Neural progenitor cell (in vitro differentiated cells): ENCODE data around the gene FYN. TPM values are rescaled to one million over a fixed set of nuclear protein-coding genes. Genes with fewer than 3 reads are reported as not detected.

Source experiments
- DNase-seq: peaks from one replicate; pipeline ENCODE4 v3.0.0-alpha.2; 2016; ENCODE audit warnings: low spot score
- H2AFZ ChIP-seq: fragments of 200-600 bp; sonication (generic); replicated peaks from 2 replicates; pipeline ENCODE4 v1.6.1; 2016; ENCODE audit warnings: antibody characterized with exemption
- H3F3A ChIP-seq: fragments of 200-600 bp; sonication (generic); 2 replicates; pipeline ENCODE4 v1.6.1; 2016; ENCODE audit warnings: antibody characterized with exemption, low read depth
- H3K27ac ChIP-seq: fragments of 200-600 bp; sonication (generic); 2 replicates; pipeline ENCODE4 v1.5.1; 2016; ENCODE audit warnings: mild to moderate bottlenecking
- H3K27me3 ChIP-seq: fragments of 200-600 bp; sonication (generic); 2 replicates; pipeline ENCODE4 v1.6.1; 2016; ENCODE audit warnings: mild to moderate bottlenecking, moderate library complexity
- H3K36me3 ChIP-seq: fragments of 200-600 bp; sonication (generic); 2 replicates; pipeline ENCODE4 v1.5.1; 2016
- H3K4me1 ChIP-seq: fragments of 200-600 bp; sonication (generic); 2 replicates; pipeline ENCODE4 v1.6.1; 2016; ENCODE audit warnings: mixed run types
- H3K4me2 ChIP-seq: fragments of 200-600 bp; sonication (generic); 2 replicates; pipeline ENCODE4 v1.6.1; 2016
- H3K4me3 ChIP-seq: fragments of 200-600 bp; sonication (generic); 2 replicates; pipeline ENCODE4 v1.5.1; 2016
- H3K79me2 ChIP-seq: fragments of 200-600 bp; sonication (generic); 2 replicates; pipeline ENCODE4 v1.6.1; 2016; ENCODE audit warnings: low read depth
- H3K9ac ChIP-seq: fragments of 200-600 bp; sonication (generic); 2 replicates; pipeline ENCODE4 v1.6.1; 2016
- H3K9me3 ChIP-seq: fragments of 200-600 bp; sonication (generic); 2 replicates; pipeline ENCODE4 v1.5.1; 2016; ENCODE audit warnings: low read depth
- H4K20me1 ChIP-seq: fragments of 200-600 bp; sonication (generic); 2 replicates; pipeline ENCODE4 v1.6.1; 2016; ENCODE audit warnings: low read depth
- H3K27ac Mint-ChIP-seq: 3 replicates; pipeline ENCODE4 v1.8.0; 2021; ENCODE audit warnings: mixed read lengths
- H3K27me3 Mint-ChIP-seq: 2 replicates; pipeline ENCODE4 v1.8.0; 2022; ENCODE audit warnings: low read depth, mild to moderate bottlenecking, inconsistent platforms, moderate library complexity, mixed read lengths; ENCODE audit not compliant: insufficient read depth
- H3K36me3 Mint-ChIP-seq: 3 replicates; pipeline ENCODE4 v1.8.0; 2021; ENCODE audit warnings: mixed read lengths
- H3K4me1 Mint-ChIP-seq: 3 replicates; pipeline ENCODE4 v1.8.0; 2021; ENCODE audit warnings: mixed read lengths
- H3K4me3 Mint-ChIP-seq: 3 replicates; pipeline ENCODE4 v1.8.0; 2021; ENCODE audit warnings: mild to moderate bottlenecking, moderate library complexity, mixed read lengths
- H3K9me3 Mint-ChIP-seq: 3 replicates; pipeline ENCODE4 v1.8.0; 2020; ENCODE audit warnings: mixed read lengths
- EZH2 ChIP-seq: fragments of 200-600 bp; sonication (generic); IDR thresholded peaks from 2 replicates; pipeline ENCODE4 v1.6.1; 2017; ENCODE audit warnings: antibody characterized with exemption, mild to moderate bottlenecking, moderate library complexity
- EZH2phosphoT487 ChIP-seq: fragments of 200-600 bp; sonication (generic); IDR thresholded peaks from 2 replicates; pipeline ENCODE4 v1.6.1; 2017; ENCODE audit warnings: antibody characterized with exemption
- total RNA-seq: library from RNA; depleted of rRNA; stranded (reverse); fragments of >200 nt; gene quantifications from 2 replicates; pipeline ENCODE4 v1.2.3, GENCODE V29; 2015; ENCODE audit warnings: low replicate concordance
- TF ChIP-seq, protein P1 (sequence below): fragments of 200-600 bp; sonication (generic); IDR thresholded peaks from 2 replicates; pipeline ENCODE4 v1.5.1; 2017; ENCODE audit warnings: antibody characterized with exemption, mild to moderate bottlenecking

The FYN gene
- total RNA-seq, 1 donor from 2014 or later, result 167 TPM

DNA sequence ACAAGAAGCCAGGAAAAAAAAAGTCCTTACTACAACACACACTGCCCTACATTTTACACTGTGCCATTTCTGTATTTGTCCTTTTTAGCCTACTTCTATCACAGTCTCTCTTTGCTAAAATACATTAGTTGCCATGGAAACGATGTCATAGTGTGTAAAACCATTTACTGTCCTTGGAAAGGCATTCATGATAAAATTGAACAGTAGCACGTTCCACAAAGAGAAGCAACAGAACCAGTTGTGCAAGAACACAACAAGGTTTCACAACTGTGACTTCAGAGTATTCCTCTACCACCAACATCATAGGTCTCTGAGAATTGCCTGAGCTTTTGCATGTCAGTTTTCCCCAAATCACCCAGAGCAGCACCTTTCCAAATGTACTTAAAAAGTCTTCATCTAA is 20.5 kb downstream of the FYN start:
- no peak for DNase-seq
- H3K79me2 ChIP-seq, result peaks cover 100% of the 10 kb centered on the region
- H3K27ac ChIP-seq, result no peak overlapping the region
- H3K36me3 ChIP-seq, result no peaks in the 10 kb centered on the region
- H3K27me3 ChIP-seq, result no peaks in the 10 kb centered on the region
- no peak overlapping the region for H3K4me2 ChIP-seq
- TF ChIP-seq EZH2phosphoT487 (no peak), EZH2 (no peak)
- TF ChIP-seq, protein P1, sequence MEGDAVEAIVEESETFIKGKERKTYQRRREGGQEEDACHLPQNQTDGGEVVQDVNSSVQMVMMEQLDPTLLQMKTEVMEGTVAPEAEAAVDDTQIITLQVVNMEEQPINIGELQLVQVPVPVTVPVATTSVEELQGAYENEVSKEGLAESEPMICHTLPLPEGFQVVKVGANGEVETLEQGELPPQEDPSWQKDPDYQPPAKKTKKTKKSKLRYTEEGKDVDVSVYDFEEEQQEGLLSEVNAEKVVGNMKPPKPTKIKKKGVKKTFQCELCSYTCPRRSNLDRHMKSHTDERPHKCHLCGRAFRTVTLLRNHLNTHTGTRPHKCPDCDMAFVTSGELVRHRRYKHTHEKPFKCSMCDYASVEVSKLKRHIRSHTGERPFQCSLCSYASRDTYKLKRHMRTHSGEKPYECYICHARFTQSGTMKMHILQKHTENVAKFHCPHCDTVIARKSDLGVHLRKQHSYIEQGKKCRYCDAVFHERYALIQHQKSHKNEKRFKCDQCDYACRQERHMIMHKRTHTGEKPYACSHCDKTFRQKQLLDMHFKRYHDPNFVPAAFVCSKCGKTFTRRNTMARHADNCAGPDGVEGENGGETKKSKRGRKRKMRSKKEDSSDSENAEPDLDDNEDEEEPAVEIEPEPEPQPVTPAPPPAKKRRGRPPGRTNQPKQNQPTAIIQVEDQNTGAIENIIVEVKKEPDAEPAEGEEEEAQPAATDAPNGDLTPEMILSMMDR, result no peak
- Mint-ChIP-seq H3K36me3 (peaks cover 9% of the 10 kb centered on the region), H3K9me3 (no peaks in the 10 kb centered on the region), H3K27me3 (no peaks in the 10 kb centered on the region), H3K4me3 (no peak overlapping the region), H3K4me1 (peaks cover 77% of the 10 kb centered on the region), H3K27ac (no peak overlapping the region)
- H2AFZ ChIP-seq, result no peak overlapping the region
- no peak overlapping the region for H3K4me3 ChIP-seq
- no peaks in the 10 kb centered on the region for H3K9me3 ChIP-seq
- H3F3A ChIP-seq, result no peaks in the 10 kb centered on the region
- peaks cover 60% of the 10 kb centered on the region for H4K20me1 ChIP-seq
- no peak overlapping the region for H3K9ac ChIP-seq
- peaks cover 27% of the 10 kb centered on the region for H3K4me1 ChIP-seq

DNA sequence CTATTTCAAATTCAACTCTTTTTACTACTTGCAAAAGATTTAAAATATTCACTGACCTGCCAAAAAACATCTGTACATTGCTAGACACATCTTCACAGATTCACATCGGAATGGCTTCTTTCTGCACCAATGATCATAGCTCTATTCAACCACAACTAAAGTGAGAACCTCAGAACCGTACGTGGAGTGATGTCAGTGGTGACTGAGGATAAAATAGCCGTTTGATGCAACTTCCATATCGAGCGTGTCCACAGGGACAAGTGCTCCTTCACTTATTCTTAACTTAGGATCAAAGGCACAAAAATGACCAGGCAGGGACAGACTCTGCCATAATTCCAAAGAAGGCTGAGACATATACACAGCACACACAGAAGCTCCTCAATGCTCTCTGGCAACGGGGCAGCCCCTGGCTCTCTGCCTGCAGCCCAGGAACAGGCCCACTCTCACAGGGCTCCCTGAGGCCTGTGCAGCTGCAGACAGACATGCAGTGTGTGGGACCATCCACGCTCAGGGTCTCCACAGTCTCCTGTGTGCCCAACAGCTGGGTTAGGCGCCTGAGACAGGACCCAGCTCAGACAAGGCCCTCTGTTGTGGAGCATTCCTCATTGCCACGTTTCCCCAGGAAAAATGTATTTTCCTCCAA is 22.8 kb downstream of the FYN start:
- Histone ChIP-seq H3K4me3 (no peak overlapping the region), H3K36me3 (no peaks in the 10 kb centered on the region), H3K4me2 (no peak overlapping the region), H3K9ac (no peak overlapping the region), H3K79me2 (peaks cover 91% of the 10 kb centered on the region), H3K27me3 (no peaks in the 10 kb centered on the region), H3F3A (peaks cover 18% of the 10 kb centered on the region), H2AFZ (no peak overlapping the region), H3K27ac (no peak overlapping the region), H3K9me3 (no peaks in the 10 kb centered on the region), H3K4me1 (peaks cover 46% of the 10 kb centered on the region), H4K20me1 (peaks cover 66% of the 10 kb centered on the region)
- Mint-ChIP-seq H3K4me3 (no peak overlapping the region), H3K9me3 (no peaks in the 10 kb centered on the region), H3K36me3 (peaks cover 13% of the 10 kb centered on the region), H3K4me1 (peaks cover 64% of the 10 kb centered on the region), H3K27ac (peak overlapping the region; percentile 44), H3K27me3 (peaks cover 2% of the 10 kb centered on the region)
- TF ChIP-seq EZH2phosphoT487 (no peak), EZH2 (no peak)
- TF ChIP-seq, protein P1, result no peak
- no peak for DNase-seq

DNA sequence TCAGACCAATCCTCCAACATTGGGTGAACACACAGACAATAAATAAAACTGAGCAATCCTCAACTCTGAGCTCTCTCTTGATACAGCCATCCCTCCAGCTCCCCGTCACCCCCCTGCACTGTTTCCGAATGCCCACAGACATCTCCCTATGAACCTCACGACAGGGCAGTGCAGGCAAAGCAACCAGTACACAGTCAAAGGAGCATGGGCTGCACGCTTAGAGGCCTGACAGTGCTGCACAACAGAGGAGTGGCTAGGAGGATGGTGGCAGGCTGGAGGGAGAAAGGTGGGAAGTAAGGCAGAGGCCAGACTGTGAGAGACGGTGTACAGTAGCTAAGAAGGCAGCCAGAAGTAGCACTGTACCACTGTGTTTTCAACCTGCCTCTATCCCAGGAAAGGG is 24.0 kb downstream of the FYN start:
- Mint-ChIP-seq H3K27ac (peak overlapping the region; percentile 79), H3K27me3 (peaks cover 2% of the 10 kb centered on the region), H3K36me3 (peaks cover 13% of the 10 kb centered on the region), H3K9me3 (no peaks in the 10 kb centered on the region), H3K4me3 (no peak overlapping the region), H3K4me1 (peaks cover 63% of the 10 kb centered on the region)
- Histone ChIP-seq H3F3A (peaks cover 30% of the 10 kb centered on the region), H3K36me3 (no peaks in the 10 kb centered on the region), H3K27ac (no peak overlapping the region), H2AFZ (no peak overlapping the region), H3K9ac (no peak overlapping the region), H3K9me3 (no peaks in the 10 kb centered on the region), H3K27me3 (no peaks in the 10 kb centered on the region), H3K4me2 (no peak overlapping the region), H4K20me1 (peaks cover 68% of the 10 kb centered on the region), H3K79me2 (peaks cover 86% of the 10 kb centered on the region), H3K4me1 (peaks cover 57% of the 10 kb centered on the region), H3K4me3 (no peak overlapping the region)
- no peak for TF ChIP-seq EZH2phosphoT487
- no peak for TF ChIP-seq EZH2
- TF ChIP-seq, protein P1, result no peak
- DNase-seq, result no peak
